Thoracic aorta (tissue), 2 donors: ENCODE data around the gene CTIF. TPM values are rescaled to one million over a fixed set of nuclear protein-coding genes. Genes with fewer than 3 reads are reported as not detected.

Experiments used
- ATAC-seq: fragments of 150-250 bp; one replicate; pipeline ENCODE4 v1.8.0; 2017; ENCODE audit warnings: low read depth; ENCODE audit not compliant: insufficient number of reproducible peaks, low FRiP score
- DNase-seq: peaks from one replicate; pipeline ENCODE4 v3.0.0-alpha.2; 2020; ENCODE audit warnings: low spot score
- H3K27ac ChIP-seq, 2 donors: fragments of 200-600 bp; sonication (generic); 1 replicate in 1 of 2; 2 replicates in 1 of 2; pipeline ENCODE4 v1.5.1; 2016; ENCODE audit warnings: mild to moderate bottlenecking in 2 of 2, moderate library complexity in 2 of 2
- H3K27me3 ChIP-seq: fragments of 200-600 bp; sonication (generic); replicated peaks from 2 replicates; pipeline ENCODE4 v1.6.0; 2016; ENCODE audit warnings: mild to moderate bottlenecking; ENCODE audit not compliant: insufficient read depth
- H3K36me3 ChIP-seq: fragments of 200-600 bp; sonication (generic); one replicate; pipeline ENCODE4 v1.5.1; 2016
- H3K4me1 ChIP-seq, 2 donors: fragments of 200-600 bp; sonication (generic); 1 replicate in 1 of 2; 2 replicates in 1 of 2; pipeline versions ENCODE4 v1.5.1 to v1.6.0; 2016; ENCODE audit warnings: low read depth in 2 of 2, mild to moderate bottlenecking in 1 of 2; ENCODE audit not compliant: control insufficient read depth in 1 of 2
- H3K4me3 ChIP-seq: fragments of 200-600 bp; sonication (generic); 2 replicates; pipeline ENCODE4 v1.5.1; 2016; ENCODE audit warnings: mild to moderate bottlenecking
- H3K9me3 ChIP-seq: fragments of 200-600 bp; sonication (generic); 2 replicates; pipeline ENCODE4 v1.5.1; 2016
- total RNA-seq, 2 donors: library from RNA; depleted of rRNA; stranded (reverse); fragments of >200 nt; gene quantifications; one replicate each; pipeline versions ENCODE4 v1.1.0 to v1.2.3, GENCODE V29; 2016
- TF ChIP-seq, protein P1 (sequence below): fragments of 200-600 bp; sonication (generic); IDR thresholded peaks from one replicate; pipeline ENCODE4 v1.5.1; 2019; ENCODE audit warnings: antibody characterized with exemption

The CTIF gene
- total RNA-seq, 2 donors from 2014 or later: 63.3 to 125 TPM

DNA sequence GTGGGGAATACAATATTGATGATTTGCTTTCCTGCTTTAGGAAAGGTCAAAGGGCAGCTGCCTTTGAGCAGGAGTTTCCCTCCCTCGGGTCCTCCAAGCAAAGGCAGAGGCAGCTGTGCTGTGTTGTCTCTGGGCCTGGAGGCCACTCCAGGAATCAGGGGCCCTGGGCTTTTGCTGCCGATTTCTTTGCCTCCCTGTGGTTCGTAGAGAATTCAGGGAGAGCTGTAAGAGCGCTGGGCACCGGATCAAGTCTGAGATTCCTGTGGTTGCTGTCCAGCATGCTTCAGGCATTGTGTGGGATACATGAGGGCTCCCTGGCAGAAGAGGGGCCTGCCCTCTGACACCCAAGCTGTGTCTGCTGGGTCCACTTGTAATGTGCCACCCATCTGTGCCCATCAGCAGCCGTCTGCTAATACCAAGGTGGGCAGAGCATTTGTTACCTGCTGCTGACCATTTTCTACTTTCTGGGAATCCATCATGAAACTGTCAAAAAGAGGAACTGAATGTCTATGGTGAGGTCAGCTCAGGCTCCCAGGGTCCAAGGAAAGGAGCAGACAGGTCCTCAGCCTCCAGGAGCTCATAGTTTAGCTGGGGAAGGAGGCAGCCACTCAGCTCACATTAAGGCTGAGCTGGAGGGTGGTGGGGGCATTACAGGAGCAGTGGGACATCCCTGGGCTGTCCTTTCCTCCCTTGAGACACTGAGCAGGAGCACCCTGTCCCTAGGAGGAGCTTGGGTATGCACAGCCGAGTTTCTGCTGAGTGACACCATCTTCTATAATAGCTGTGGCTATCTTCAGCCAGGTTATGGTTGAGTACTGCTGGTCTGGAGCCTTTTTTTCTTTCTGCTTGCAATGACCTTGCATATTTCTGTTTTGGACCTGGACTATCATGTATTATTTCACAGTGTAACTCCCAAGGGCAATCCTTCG is 68.5 kb downstream of the CTIF start:
- TF ChIP-seq, protein P1, sequence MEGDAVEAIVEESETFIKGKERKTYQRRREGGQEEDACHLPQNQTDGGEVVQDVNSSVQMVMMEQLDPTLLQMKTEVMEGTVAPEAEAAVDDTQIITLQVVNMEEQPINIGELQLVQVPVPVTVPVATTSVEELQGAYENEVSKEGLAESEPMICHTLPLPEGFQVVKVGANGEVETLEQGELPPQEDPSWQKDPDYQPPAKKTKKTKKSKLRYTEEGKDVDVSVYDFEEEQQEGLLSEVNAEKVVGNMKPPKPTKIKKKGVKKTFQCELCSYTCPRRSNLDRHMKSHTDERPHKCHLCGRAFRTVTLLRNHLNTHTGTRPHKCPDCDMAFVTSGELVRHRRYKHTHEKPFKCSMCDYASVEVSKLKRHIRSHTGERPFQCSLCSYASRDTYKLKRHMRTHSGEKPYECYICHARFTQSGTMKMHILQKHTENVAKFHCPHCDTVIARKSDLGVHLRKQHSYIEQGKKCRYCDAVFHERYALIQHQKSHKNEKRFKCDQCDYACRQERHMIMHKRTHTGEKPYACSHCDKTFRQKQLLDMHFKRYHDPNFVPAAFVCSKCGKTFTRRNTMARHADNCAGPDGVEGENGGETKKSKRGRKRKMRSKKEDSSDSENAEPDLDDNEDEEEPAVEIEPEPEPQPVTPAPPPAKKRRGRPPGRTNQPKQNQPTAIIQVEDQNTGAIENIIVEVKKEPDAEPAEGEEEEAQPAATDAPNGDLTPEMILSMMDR: no peak
- H3K27me3 ChIP-seq: no peaks in the 10 kb centered on the region
- no peak overlapping the region for H3K27ac ChIP-seq
- H3K4me3 ChIP-seq: no peak overlapping the region
- no peaks in the 10 kb centered on the region for H3K9me3 ChIP-seq
- no peak for ATAC-seq
- no peak for DNase-seq
- no peaks in the 10 kb centered on the region for H3K36me3 ChIP-seq
- H3K4me1 ChIP-seq: peaks cover 21 to 49% of the 10 kb centered on the region in 2 donors

DNA sequence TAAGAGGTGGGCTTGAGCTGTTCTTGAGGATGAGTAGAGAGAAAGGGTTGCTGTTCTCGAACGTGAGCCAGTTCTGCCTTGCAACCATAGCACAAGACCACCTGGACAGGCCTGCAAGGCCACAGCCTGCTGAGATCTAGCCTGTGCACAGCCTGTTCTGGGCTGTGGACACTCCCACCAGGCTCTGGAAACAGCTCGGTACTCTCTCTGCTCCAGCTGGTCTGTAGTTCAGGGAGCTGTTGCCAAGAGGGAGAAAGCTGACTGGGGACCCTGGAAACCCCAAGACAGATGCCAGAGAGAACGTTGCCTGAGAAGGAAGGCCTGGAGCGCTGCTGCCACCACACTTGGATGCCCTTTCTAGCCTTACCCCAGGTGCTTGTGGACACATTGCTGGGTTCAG is 69.8 kb downstream of the CTIF start:
- no peak overlapping the region for H3K4me3 ChIP-seq
- H3K4me1 ChIP-seq: peaks cover 25 to 61% of the 10 kb centered on the region in 2 donors
- DNase-seq: no peak
- H3K27me3 ChIP-seq: no peaks in the 10 kb centered on the region
- no peak overlapping the region for H3K27ac ChIP-seq
- H3K9me3 ChIP-seq: no peaks in the 10 kb centered on the region
- ATAC-seq: no peak
- TF ChIP-seq, protein P1: no peak
- H3K36me3 ChIP-seq: no peaks in the 10 kb centered on the region

DNA sequence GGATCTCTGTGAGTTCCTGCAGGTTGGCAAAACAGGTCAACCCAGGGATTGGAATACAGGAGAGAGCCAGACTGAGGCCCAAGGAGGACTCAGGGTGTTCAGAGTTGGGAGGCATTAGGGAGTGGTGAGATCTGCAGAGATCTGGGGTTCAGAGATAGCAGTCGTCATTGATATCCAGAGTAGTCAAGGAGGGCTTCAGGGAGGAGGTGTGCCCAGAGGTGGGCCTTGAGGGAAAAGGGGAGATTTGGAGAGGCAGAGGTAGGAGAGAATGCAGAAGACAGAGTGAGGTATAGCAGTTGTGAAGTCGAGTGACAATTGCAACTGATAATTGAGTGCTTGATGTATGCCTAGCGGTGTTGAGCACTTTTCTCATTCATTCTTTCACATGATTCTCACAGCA is 70.3 kb downstream of the CTIF start:
- Histone ChIP-seq H3K27me3 (no peaks in the 10 kb centered on the region), H3K27ac (no peak overlapping the region)

DNA sequence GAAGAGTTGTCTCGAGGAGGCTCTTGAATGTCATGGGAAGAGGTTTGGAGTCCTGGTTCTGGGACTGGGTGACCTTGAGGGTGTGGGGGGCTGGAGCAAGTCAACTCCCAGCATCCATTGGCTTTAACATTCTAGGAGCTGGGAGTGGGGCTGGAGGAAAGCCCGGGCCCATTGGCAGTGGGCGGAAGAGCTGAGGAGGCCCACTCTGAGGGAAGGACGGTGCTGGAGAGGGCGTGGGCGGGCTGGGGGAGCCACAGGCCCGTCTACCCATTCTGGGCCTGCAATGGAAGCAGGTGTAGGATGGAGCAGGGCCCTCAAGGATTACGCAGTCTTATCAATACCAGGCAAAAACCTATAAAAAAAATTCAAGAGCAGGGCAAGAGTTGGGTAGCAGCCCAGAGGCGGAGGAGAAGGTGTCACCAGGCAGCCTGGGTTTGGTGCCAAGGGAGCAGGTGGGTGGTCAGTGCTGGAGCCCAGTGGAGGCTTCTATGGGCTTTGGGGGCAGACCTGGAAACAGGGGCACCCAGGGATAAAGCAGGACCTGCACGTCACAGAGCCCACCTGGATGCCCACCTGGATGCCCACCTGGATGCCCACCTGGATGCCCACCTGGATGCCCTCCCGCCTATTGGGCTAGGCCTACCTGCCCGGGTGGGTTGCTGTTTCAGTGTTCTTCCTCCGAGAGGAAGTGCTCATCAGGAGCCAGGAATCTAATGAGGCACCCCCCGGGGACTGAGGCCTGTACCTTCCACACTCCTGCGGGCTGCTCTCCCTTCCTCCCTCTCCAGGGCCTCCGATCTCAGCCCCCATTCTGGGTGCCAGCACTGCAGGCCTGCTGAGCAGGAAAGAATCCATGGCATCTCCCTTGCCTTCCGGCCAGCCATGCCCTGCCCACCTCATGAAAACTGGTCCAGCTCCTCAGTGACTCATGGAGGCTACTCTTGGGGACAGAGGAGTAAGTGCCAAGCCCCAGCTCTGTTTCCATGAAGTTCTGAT is 71.3 kb downstream of the CTIF start:
- Histone ChIP-seq H3K9me3 (no peaks in the 10 kb centered on the region), H3K27me3 (no peaks in the 10 kb centered on the region), H3K4me3 (no peak overlapping the region), H3K27ac (peak overlapping the region; percentile 89 to 95), H3K4me1 (peaks cover 31 to 71% of the 10 kb centered on the region in 2 donors), H3K36me3 (no peaks in the 10 kb centered on the region)
- DNase-seq (peak; percentile 24), ATAC-seq (peak; percentile 62)
- TF ChIP-seq, protein P1: no peak

More for the DNA sequence above, 70.3 kb downstream of the CTIF start:
- Histone ChIP-seq H3K36me3 (no peaks in the 10 kb centered on the region), H3K4me3 (no peak overlapping the region), H3K4me1 (peaks cover 30 to 67% of the 10 kb centered on the region in 2 donors), H3K9me3 (no peaks in the 10 kb centered on the region)
- DNase-seq: no peak
- no peak for ATAC-seq
- TF ChIP-seq, protein P1: no peak
